GM12801 (cell line): Measurements from ENCODE around the gene USP20.

Experiments
- CTCF ChIP-seq: IDR thresholded peaks from one replicate; pipeline ENCODE4 v1.5.1; 2011; ENCODE audit warnings: control low read depth; ENCODE audit not compliant: insufficient read length; ENCODE audit errors: extremely low read depth

The USP20 gene

GRCh38 chr9:129873563-129874190, 38.4 kb downstream of the USP20 start:
- TF ChIP-seq CTCF, result no peak

- no peak for TF ChIP-seq CTCF
Measured at GRCh38 chr9:129874261-129875101, 39.2 kb downstream of the USP20 start.

- TF ChIP-seq CTCF, result no peak
Measured at GRCh38 chr9:129875181-129875611, 39.9 kb downstream of the USP20 start.

- no peak for TF ChIP-seq CTCF
Measured at GRCh38 chr9:129875687-129876395, 40.6 kb downstream of the USP20 start.

GRCh38 chr9:129876815-129877214, 41.6 kb downstream of the USP20 start:
- no peak for TF ChIP-seq CTCF

GRCh38 chr9:129878291-129878690, 43.0 kb downstream of the USP20 start:
- no peak for TF ChIP-seq CTCF

GRCh38 chr9:129879103-129879699, 43.9 kb downstream of the USP20 start:
- no peak for TF ChIP-seq CTCF
